Loucy (cell line): ENCODE results near the gene RBMS3.

ENCODE experiments used
- H2AFZ ChIP-seq: fragments of 200-600 bp; sonication (generic); 2 replicates; pipeline ENCODE4 v1.6.0; 2016; ENCODE audit warnings: antibody characterized with exemption, mild to moderate bottlenecking, low read length, moderate library complexity
- H3F3A ChIP-seq: fragments of 200-600 bp; 2 replicates; pipeline ENCODE4 v1.6.0; 2016; ENCODE audit warnings: antibody characterized with exemption, low read depth, mild to moderate bottlenecking
- H3K27me3 ChIP-seq: fragments of 200-600 bp; sonication (generic); 2 replicates; pipeline ENCODE4 v1.6.1; 2014; ENCODE audit warnings: low read length, mild to moderate bottlenecking; ENCODE audit not compliant: insufficient read depth, poor library complexity, severe bottlenecking
- H3K36me3 ChIP-seq: fragments of 200-600 bp; sonication (generic); 2 replicates; pipeline ENCODE4 v1.6.1; 2016; ENCODE audit warnings: low read length; ENCODE audit not compliant: insufficient read depth
- H3K4me1 ChIP-seq: fragments of 200-600 bp; sonication (generic); 2 replicates; pipeline ENCODE4 v1.5.1; 2014; ENCODE audit warnings: low read length, mild to moderate bottlenecking; ENCODE audit not compliant: insufficient read depth, poor library complexity, severe bottlenecking
- H3K4me2 ChIP-seq: fragments of 200-600 bp; sonication (generic); 2 replicates; pipeline ENCODE4 v1.6.0; 2014; ENCODE audit warnings: antibody characterized with exemption, low read length, low read depth, mild to moderate bottlenecking; ENCODE audit not compliant: poor library complexity, severe bottlenecking
- H3K4me3 ChIP-seq: fragments of 200-600 bp; sonication (generic); 2 replicates; pipeline ENCODE4 v1.5.1; 2014; ENCODE audit warnings: low read length, mild to moderate bottlenecking, mixed read lengths; ENCODE audit not compliant: poor library complexity, severe bottlenecking
- H3K79me2 ChIP-seq: fragments of 200-600 bp; sonication (generic); 2 replicates; pipeline ENCODE4 v1.6.1; 2014; ENCODE audit warnings: low read length; ENCODE audit not compliant: insufficient read depth
- H3K9ac ChIP-seq: fragments of 200-600 bp; sonication (generic); 2 replicates; pipeline ENCODE4 v1.6.0; 2014; ENCODE audit warnings: mild to moderate bottlenecking, low read depth, low read length, moderate library complexity; ENCODE audit not compliant: poor library complexity, severe bottlenecking
- H3K9me2 ChIP-seq: fragments of 200-600 bp; sonication (generic); replicated peaks from 2 replicates; pipeline ENCODE4 v1.6.1; 2016; ENCODE audit warnings: low read depth, low read length, mixed read lengths
- H3K9me3 ChIP-seq: fragments of 200-600 bp; sonication (generic); 2 replicates; pipeline ENCODE4 v1.6.1; 2014; ENCODE audit warnings: mild to moderate bottlenecking, antibody characterized with exemption, low read length, low read depth; ENCODE audit not compliant: insufficient read depth
- H4K20me1 ChIP-seq: fragments of 200-600 bp; sonication (generic); 2 replicates; pipeline ENCODE4 v1.6.0; 2014; ENCODE audit warnings: antibody characterized with exemption, low read length, mild to moderate bottlenecking; ENCODE audit not compliant: insufficient read depth, poor library complexity, severe bottlenecking
- EZH2phosphoT487 ChIP-seq: fragments of 200-600 bp; IDR thresholded peaks from 2 replicates; pipeline ENCODE4 v1.6.1; 2018; ENCODE audit warnings: antibody characterized with exemption, mild to moderate bottlenecking, moderate library complexity, borderline replicate concordance
- TF ChIP-seq, protein P1 (sequence below): fragments of 200-600 bp; sonication (generic); conservative IDR thresholded peaks from 2 replicates; pipeline ENCODE4 v1.5.1; 2014; ENCODE audit warnings: mild to moderate bottlenecking, antibody characterized with exemption, low read length

Gene RBMS3

DNA sequence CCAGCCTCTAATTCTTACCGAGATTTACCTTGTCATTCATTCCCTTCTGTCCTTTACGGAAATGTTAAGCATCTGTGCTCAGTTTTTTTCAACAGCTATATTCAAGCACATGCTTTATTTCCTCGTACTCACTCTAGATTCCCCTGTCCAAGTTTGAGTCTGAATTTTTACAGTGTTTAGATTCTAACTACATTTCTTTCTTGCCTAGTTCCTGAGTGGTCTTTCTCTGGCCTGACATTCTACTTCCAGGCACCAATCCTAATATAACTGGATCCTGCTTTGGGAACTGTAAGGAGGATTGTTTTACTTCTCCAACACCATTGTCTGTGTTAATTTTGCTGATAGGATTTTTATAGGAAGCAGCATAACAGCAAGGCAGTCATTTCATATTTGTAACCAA, 222.4 kb downstream of the RBMS3 start:
- H3F3A ChIP-seq: no peaks in the 10 kb centered on the region
- no peak overlapping the region for H3K4me2 ChIP-seq
- no peak overlapping the region for H3K4me3 ChIP-seq
- TF ChIP-seq, protein P1, sequence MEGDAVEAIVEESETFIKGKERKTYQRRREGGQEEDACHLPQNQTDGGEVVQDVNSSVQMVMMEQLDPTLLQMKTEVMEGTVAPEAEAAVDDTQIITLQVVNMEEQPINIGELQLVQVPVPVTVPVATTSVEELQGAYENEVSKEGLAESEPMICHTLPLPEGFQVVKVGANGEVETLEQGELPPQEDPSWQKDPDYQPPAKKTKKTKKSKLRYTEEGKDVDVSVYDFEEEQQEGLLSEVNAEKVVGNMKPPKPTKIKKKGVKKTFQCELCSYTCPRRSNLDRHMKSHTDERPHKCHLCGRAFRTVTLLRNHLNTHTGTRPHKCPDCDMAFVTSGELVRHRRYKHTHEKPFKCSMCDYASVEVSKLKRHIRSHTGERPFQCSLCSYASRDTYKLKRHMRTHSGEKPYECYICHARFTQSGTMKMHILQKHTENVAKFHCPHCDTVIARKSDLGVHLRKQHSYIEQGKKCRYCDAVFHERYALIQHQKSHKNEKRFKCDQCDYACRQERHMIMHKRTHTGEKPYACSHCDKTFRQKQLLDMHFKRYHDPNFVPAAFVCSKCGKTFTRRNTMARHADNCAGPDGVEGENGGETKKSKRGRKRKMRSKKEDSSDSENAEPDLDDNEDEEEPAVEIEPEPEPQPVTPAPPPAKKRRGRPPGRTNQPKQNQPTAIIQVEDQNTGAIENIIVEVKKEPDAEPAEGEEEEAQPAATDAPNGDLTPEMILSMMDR: no peak
- no peak for TF ChIP-seq EZH2phosphoT487
- no peaks in the 10 kb centered on the region for H3K4me1 ChIP-seq
- H3K27me3 ChIP-seq: no peaks in the 10 kb centered on the region
- H4K20me1 ChIP-seq: no peaks in the 10 kb centered on the region
- H3K9me2 ChIP-seq: no peaks in the 10 kb centered on the region
- H3K79me2 ChIP-seq: no peaks in the 10 kb centered on the region
- no peaks in the 10 kb centered on the region for H3K36me3 ChIP-seq
- H3K9ac ChIP-seq: no peak overlapping the region
- no peak overlapping the region for H2AFZ ChIP-seq
- H3K9me3 ChIP-seq: no peaks in the 10 kb centered on the region

DNA sequence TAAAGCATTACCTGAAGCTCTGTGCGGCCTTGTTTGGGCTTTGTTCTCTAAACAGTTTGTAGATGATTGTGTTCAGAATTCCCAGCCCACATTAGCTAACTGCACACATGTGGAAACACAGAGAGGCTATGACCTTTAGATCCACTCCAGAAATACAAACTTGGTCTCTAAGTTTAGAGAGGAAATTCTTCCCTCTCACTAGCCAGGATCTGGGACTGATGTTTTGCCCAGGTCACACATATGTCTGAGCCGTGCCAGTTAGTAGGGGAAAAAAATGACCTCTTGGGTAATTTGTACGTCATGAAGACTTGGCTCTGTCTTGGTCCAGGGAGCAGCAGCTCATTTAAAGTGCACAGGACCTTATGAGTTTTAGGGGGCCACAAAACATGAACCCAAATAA, 223.1 kb downstream of the RBMS3 start:
- TF ChIP-seq, protein P1: no peak
- TF ChIP-seq EZH2phosphoT487: no peak
- Histone ChIP-seq H3K9me2 (no peaks in the 10 kb centered on the region), H4K20me1 (no peaks in the 10 kb centered on the region), H3K9ac (no peak overlapping the region), H3K4me2 (no peak overlapping the region), H3K36me3 (no peaks in the 10 kb centered on the region), H2AFZ (no peak overlapping the region), H3K27me3 (no peaks in the 10 kb centered on the region), H3F3A (no peaks in the 10 kb centered on the region), H3K4me1 (no peaks in the 10 kb centered on the region), H3K79me2 (no peaks in the 10 kb centered on the region), H3K4me3 (no peak overlapping the region), H3K9me3 (no peaks in the 10 kb centered on the region)

DNA sequence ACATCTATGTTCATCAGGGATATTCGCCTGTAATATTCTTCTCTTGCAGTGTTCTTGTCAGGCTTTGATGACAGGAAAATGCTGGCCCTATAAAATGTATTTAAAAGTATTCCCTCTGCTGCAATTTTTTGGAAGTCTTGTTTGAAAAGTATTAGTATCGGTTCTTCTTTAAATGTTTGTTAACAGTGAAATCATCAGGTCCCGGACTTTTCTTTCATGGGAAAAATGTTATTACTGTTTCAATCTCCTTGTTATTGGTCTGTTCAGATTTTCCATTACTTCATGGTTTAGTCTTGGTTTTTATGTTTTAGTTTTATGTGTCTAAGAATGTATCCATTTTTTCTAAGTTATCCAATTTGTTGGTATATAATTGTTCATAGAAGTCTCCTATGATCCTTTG, 225.6 kb downstream of the RBMS3 start:
- no peak for TF ChIP-seq EZH2phosphoT487
- TF ChIP-seq, protein P1: no peak
- Histone ChIP-seq H3K4me1 (no peaks in the 10 kb centered on the region), H3K36me3 (no peaks in the 10 kb centered on the region), H3K9me3 (no peaks in the 10 kb centered on the region), H3K9me2 (no peaks in the 10 kb centered on the region), H3K4me3 (no peak overlapping the region), H2AFZ (no peak overlapping the region), H3F3A (no peaks in the 10 kb centered on the region), H3K79me2 (no peaks in the 10 kb centered on the region), H3K27me3 (no peaks in the 10 kb centered on the region), H3K9ac (no peak overlapping the region), H4K20me1 (no peaks in the 10 kb centered on the region), H3K4me2 (no peak overlapping the region)
